ENCODE data around the gene ARSB.

DNA sequence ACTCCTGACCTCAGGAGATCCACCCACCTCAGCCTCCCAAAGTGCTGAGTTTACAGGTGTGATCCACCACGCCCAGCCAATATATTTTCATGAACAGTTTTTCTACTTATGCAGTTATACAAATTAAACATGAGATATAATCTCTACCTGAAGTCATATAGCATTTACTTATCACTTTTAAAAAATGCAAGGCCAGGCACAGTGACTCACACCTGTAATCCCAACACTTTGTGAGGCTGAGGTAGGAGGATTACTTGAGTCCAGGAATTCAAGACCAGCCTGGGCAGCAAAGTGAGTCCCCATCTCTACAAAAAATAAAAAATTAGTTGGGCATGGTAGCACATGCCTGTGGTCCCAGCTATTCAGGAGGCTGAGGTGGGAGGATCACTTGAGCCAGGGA is 171.8 kb downstream of the ARSB start:
- TF ChIP-seq, protein P1, sequence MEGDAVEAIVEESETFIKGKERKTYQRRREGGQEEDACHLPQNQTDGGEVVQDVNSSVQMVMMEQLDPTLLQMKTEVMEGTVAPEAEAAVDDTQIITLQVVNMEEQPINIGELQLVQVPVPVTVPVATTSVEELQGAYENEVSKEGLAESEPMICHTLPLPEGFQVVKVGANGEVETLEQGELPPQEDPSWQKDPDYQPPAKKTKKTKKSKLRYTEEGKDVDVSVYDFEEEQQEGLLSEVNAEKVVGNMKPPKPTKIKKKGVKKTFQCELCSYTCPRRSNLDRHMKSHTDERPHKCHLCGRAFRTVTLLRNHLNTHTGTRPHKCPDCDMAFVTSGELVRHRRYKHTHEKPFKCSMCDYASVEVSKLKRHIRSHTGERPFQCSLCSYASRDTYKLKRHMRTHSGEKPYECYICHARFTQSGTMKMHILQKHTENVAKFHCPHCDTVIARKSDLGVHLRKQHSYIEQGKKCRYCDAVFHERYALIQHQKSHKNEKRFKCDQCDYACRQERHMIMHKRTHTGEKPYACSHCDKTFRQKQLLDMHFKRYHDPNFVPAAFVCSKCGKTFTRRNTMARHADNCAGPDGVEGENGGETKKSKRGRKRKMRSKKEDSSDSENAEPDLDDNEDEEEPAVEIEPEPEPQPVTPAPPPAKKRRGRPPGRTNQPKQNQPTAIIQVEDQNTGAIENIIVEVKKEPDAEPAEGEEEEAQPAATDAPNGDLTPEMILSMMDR (conservative IDR thresholded peaks at IDR 0.05; ENCODE audit: low read length), result no peak
- TF ChIP-seq EZH2phosphoT487 (IDR thresholded peaks at IDR 0.05; ENCODE audit: borderline replicate concordance, low read depth, low read length), result no peak

Measured in OCI-LY7 (cell line).